ENCODE results near the gene TSR3. TPM values are rescaled to one million over a fixed set of nuclear protein-coding genes. Genes with fewer than 3 reads are reported as not detected.

TSR3 gene
- total and polyA plus RNA-seq, 12 donors: 13.7 to 258 (median 59.6) TPM

- Histone ChIP-seq H3K4me3 (no peak overlapping the region), H3K27ac (peak overlapping the region in 3 of 5 donors; percentile 97 to 98 (median 97)), H3K9me3 (replicated peaks in 1 of 3) (no peaks in the 10 kb centered on the region), H3K36me3 (replicated peaks in 1 of 2) (no peaks in the 10 kb centered on the region), H3K27me3 (no peaks in the 10 kb centered on the region), H3K4me1 (replicated peaks in 1 of 2) (peaks cover 12 to 22% of the 10 kb centered on the region in 2 donors)
- 86 to 93% (median 90%) methylated on average over 4 to 10 of the region's 10 CpGs for WGBS, 4 donors
- intact Hi-C loops (cut with DNase I): no loop called here
- peak in 1 of 7 donors; percentile 42 for DNase-seq
- TF ChIP-seq CTCF (IDR thresholded peaks at IDR 0.05) (no peak), POLR2A (IDR thresholded peaks at IDR 0.05) (no peak)
Measured at GRCh38 chr16:1377406-1378010, 25.8 kb upstream of the TSR3 start.

- WGBS, 4 donors: 51 to 58% (median 55%) methylated on average over 15 to 19 of the region's 19 CpGs
- Histone ChIP-seq H3K4me1 (replicated peaks in 1 of 2) (peaks cover 12 to 22% of the 10 kb centered on the region in 2 donors), H3K27me3 (no peaks in the 10 kb centered on the region), H3K9me3 (replicated peaks in 1 of 3) (no peaks in the 10 kb centered on the region), H3K36me3 (replicated peaks in 1 of 2) (peaks cover 0 to 5% of the 10 kb centered on the region in 2 donors), H3K4me3 (no peak overlapping the region), H3K27ac (peak overlapping the region in 4 of 5 donors; percentile 51 to 81 (median 64))
- no peak for TF ChIP-seq POLR2A (IDR thresholded peaks at IDR 0.05)
- TF ChIP-seq CTCF (IDR thresholded peaks at IDR 0.05): no peak
- intact Hi-C loops (cut with DNase I): no loop called here
- DNase-seq: peak; percentile 55 to 95 (median 84)
Measured at GRCh38 chr16:1375741-1376410, 24.2 kb upstream of the TSR3 start.

- Histone ChIP-seq H3K4me3 (no peak overlapping the region), H3K4me1 (replicated peaks in 1 of 2) (peaks cover 12 to 22% of the 10 kb centered on the region in 2 donors), H3K36me3 (replicated peaks in 1 of 2) (peaks cover 0 to 5% of the 10 kb centered on the region in 2 donors), H3K27ac (peak overlapping the region in 4 of 5 donors; percentile 51 to 81 (median 64)), H3K9me3 (replicated peaks in 1 of 3) (no peaks in the 10 kb centered on the region), H3K27me3 (no peaks in the 10 kb centered on the region)
- no peak for TF ChIP-seq CTCF (IDR thresholded peaks at IDR 0.05)
- TF ChIP-seq POLR2A (IDR thresholded peaks at IDR 0.05): no peak
- 90 to 98% (median 94%) methylated on average over 9 to 24 of the region's 24 CpGs for WGBS, 4 donors
- intact Hi-C loops (cut with DNase I): no loop called here
- peak in 1 of 7 donors; percentile 32 for DNase-seq
Measured at GRCh38 chr16:1375298-1375640, 23.6 kb upstream of the TSR3 start.

- Histone ChIP-seq H3K4me1 (replicated peaks in 1 of 2) (peaks cover 12 to 19% of the 10 kb centered on the region in 2 donors), H3K27me3 (no peaks in the 10 kb centered on the region), H3K4me3 (no peak overlapping the region), H3K9me3 (replicated peaks in 1 of 3) (no peaks in the 10 kb centered on the region), H3K27ac (peak overlapping the region in 1 of 5 donors; percentile 81), H3K36me3 (replicated peaks in 1 of 2) (peaks cover 0 to 11% of the 10 kb centered on the region in 2 donors)
- intact Hi-C loops (cut with DNase I): no loop called here
- no peak for DNase-seq
- TF ChIP-seq CTCF (IDR thresholded peaks at IDR 0.05) (no peak), POLR2A (IDR thresholded peaks at IDR 0.05) (no peak)
- 94 to 97% (median 95%) methylated on average over 8 to 46 of the region's 46 CpGs for WGBS, 4 donors
Measured at GRCh38 chr16:1374418-1375297, 23.0 kb upstream of the TSR3 start.

All from adrenal gland (tissue), 12 donors.